Body of pancreas (tissue), 4 donors: ENCODE data around the gene MTERF4. TPM values are rescaled to one million over a fixed set of nuclear protein-coding genes. Genes with fewer than 3 reads are reported as not detected.

ENCODE experiments used
- ATAC-seq: fragments of 150-250 bp; one replicate; pipeline ENCODE4 v1.9.1; 2016
- DNase-seq, 4 donors: peaks; one replicate each; pipeline ENCODE4 v3.0.0-alpha.2; 2019
- H3K27ac ChIP-seq, 4 donors: fragments of 200-600 bp; sonication (generic); 1 replicate in 3 of 4; 2 replicates in 1 of 4; pipeline versions ENCODE4 v1.5.1 to v1.6.1; 2016 to 2019; ENCODE audit warnings: mild to moderate bottlenecking in 1 of 4, mixed read lengths in 1 of 4, moderate library complexity in 1 of 4
- H3K27me3 ChIP-seq, 2 donors: fragments of 200-600 bp; sonication (generic); one replicate each; pipeline ENCODE4 v1.6.0; 2016; ENCODE audit warnings: mild to moderate bottlenecking in 1 of 2
- H3K36me3 ChIP-seq, 2 donors: fragments of 200-600 bp; sonication (generic); replicated peaks in 1 of 2; 2 replicates each; pipeline ENCODE4 v1.5.1; 2016; ENCODE audit warnings: low read depth in 2 of 2; ENCODE audit not compliant: insufficient read depth in 1 of 2
- H3K4me1 ChIP-seq: fragments of 200-600 bp; sonication (generic); one replicate; pipeline ENCODE4 v1.6.0; 2016
- H3K4me3 ChIP-seq, 2 donors: fragments of 200-600 bp; sonication (generic); 1 replicate in 1 of 2; 2 replicates in 1 of 2; pipeline ENCODE4 v1.5.1; 2016 to 2019
- H3K9me3 ChIP-seq, 3 donors: fragments of 200-600 bp; sonication (generic); 1 replicate in 2 of 3; 2 replicates in 1 of 3; pipeline ENCODE4 v1.5.1; 2016
- POLR2A ChIP-seq, 3 donors: fragments of 450-650 bp; IDR thresholded peaks; one replicate each; pipeline ENCODE4 v1.6.1; 2016; ENCODE audit warnings: antibody characterized with exemption in 3 of 3, mild to moderate bottlenecking in 2 of 3
- WGBS, 2 donors: methylation state at CpG; one replicate each; pipeline ENCODE4 v1.1.5; 2017; 5-methylcytosine and 5-hydroxymethylcytosine counted together
- intact Hi-C: fragments of 100-400 bp; cut with DNase I; formaldehyde crosslinking; loops from one replicate; pipeline ENCODE4 v1.15.1; 2023
- small RNA-seq: library from RNA; depleted of rRNA; stranded (forward); fragments of <200 nt; gene quantifications from one replicate; pipeline ENCODE3, GENCODE V24; 2016
- total RNA-seq, 2 donors: library from RNA; depleted of rRNA; stranded (reverse); fragments of >200 nt; gene quantifications; one replicate each; pipeline ENCODE4 v1.1.0, GENCODE V29; 2016
- TF ChIP-seq, protein P1 (sequence below), 7 experiments: fragments of 450-650 bp in 4 of 7; fragments of 200-600 bp in 3 of 7; sonication (generic) in 3 of 7; IDR thresholded peaks; one replicate each; pipeline ENCODE4 v1.5.1; 2016 to 2019; ENCODE audit warnings: antibody characterized with exemption in 7 of 7

The MTERF4 gene
- total RNA-seq, 2 donors from 2014 or later = 17.1 to 39.2 TPM

GRCh38 chr2:241047253-241048010, 54.7 kb downstream of the MTERF4 start:
- Histone ChIP-seq H3K27me3 (no peaks in the 10 kb centered on the region), H3K4me1 (no peaks in the 10 kb centered on the region), H3K36me3 (no peaks in the 10 kb centered on the region), H3K9me3 (no peaks in the 10 kb centered on the region), H3K27ac (no peak overlapping the region), H3K4me3 (no peak overlapping the region)
- 72 to 78% methylated on average over 6 of the region's 6 CpGs for WGBS, 2 donors
- ATAC-seq (no peak), DNase-seq (no peak)
- no peak for TF ChIP-seq POLR2A (IDR thresholded peaks at IDR 0.05)
- TF ChIP-seq, protein P1, sequence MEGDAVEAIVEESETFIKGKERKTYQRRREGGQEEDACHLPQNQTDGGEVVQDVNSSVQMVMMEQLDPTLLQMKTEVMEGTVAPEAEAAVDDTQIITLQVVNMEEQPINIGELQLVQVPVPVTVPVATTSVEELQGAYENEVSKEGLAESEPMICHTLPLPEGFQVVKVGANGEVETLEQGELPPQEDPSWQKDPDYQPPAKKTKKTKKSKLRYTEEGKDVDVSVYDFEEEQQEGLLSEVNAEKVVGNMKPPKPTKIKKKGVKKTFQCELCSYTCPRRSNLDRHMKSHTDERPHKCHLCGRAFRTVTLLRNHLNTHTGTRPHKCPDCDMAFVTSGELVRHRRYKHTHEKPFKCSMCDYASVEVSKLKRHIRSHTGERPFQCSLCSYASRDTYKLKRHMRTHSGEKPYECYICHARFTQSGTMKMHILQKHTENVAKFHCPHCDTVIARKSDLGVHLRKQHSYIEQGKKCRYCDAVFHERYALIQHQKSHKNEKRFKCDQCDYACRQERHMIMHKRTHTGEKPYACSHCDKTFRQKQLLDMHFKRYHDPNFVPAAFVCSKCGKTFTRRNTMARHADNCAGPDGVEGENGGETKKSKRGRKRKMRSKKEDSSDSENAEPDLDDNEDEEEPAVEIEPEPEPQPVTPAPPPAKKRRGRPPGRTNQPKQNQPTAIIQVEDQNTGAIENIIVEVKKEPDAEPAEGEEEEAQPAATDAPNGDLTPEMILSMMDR (IDR thresholded peaks at IDR 0.05) = no peak
- intact Hi-C loops = no loop called here

Small RNAs within 50 kb of the gene (small RNA-seq; reads per million reads assigned to genes)
- not detected for gene AC005237.2

Other genes with a start within 250 kb of the MTERF4 start
- gene AGXT, start 233.5 kb downstream of the MTERF4 start, total RNA-seq = 1 to 10 TPM in 1 of 2 donors, not detected in 1; 1.6 TPM
- under 1 TPM in 1 of 2 donors, not detected in 1; 0.26 TPM for gene MAB21L4, start 206.1 kb downstream of the MTERF4 start, total RNA-seq
- gene CROCC2, start 196.0 kb downstream of the MTERF4 start, total RNA-seq = under 1 TPM in 1 of 2 donors, not detected in 1; under 0.01 TPM
- gene SNED1, start 103.7 kb downstream of the MTERF4 start, total RNA-seq = 10 to 100 TPM; 13.5 to 33.0 TPM
- 10 to 100 TPM in 1 of 2 donors, 1 to 10 TPM in 1; 7.5 to 15.8 TPM for gene PASK, start 47.2 kb upstream of the MTERF4 start, total RNA-seq
- gene PPP1R7, start 48.2 kb upstream of the MTERF4 start, total RNA-seq = 10 to 100 TPM; 27.0 to 99.4 TPM
- 1 to 10 TPM in 1 of 2 donors, under 1 TPM in 1; 0.99 to 1.6 TPM for gene ANO7, start 86.4 kb upstream of the MTERF4 start, total RNA-seq
- gene HDLBP, start 213.4 kb upstream of the MTERF4 start, total RNA-seq = 100 to 1,000 TPM; 501 to 612 TPM
- gene SEPTIN2, start 213.6 kb upstream of the MTERF4 start, total RNA-seq = 100 to 1,000 TPM; 226 to 271 TPM